BE2C (cell line): ENCODE measurements around the gene KRT38.

Experiments used
- DNase-seq: peaks from one replicate; pipeline ENCODE4 v3.0.0-alpha.2; 2020
- H3K27me3 ChIP-seq: fragments of 250-450 bp; sonication (Bioruptor Pico); 2 replicates; pipeline ENCODE4 v1.5.1; 2020; ENCODE audit warnings: mild to moderate bottlenecking
- H3K36me3 ChIP-seq: fragments of 250-450 bp; sonication (Bioruptor Pico); 2 replicates; pipeline ENCODE4 v1.5.1; 2020; ENCODE audit warnings: mild to moderate bottlenecking
- H3K4me1 ChIP-seq: fragments of 250-450 bp; sonication (Bioruptor Pico); 2 replicates; pipeline ENCODE4 v1.5.1; 2020
- H3K4me3 ChIP-seq: 2 replicates; pipeline ENCODE4 v1.5.1; 2011; ENCODE audit warnings: low read depth, low read length
- H3K9me3 ChIP-seq: fragments of 250-450 bp; sonication (Bioruptor Pico); 2 replicates; pipeline ENCODE4 v1.5.1; 2020
- TF ChIP-seq, protein P1 (sequence below): IDR thresholded peaks from 2 replicates; pipeline ENCODE4 v1.5.1; 2012; ENCODE audit warnings: mild to moderate bottlenecking, low read depth, low read length

KRT38 gene

DNA sequence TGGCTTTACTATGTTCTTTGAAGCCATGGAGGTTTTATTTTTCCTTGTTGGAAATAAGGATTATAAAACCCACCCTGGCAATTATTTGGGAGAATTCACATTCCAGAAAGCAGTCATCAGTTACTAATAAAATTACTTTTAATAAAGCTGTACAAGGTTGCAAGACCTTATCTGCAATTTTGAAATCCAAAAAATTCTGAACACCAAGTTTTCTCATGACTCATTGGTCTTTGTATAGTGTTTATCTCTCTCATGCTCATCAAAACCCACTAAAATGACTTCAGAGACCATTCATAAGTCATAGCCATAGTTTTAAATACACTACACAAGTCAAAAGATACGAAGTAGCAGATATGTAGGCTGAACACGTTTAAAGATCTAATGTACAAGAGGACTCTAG, 6.0 kb upstream of the KRT38 start:
- H3K36me3 ChIP-seq: no peaks in the 10 kb centered on the region
- TF ChIP-seq, protein P1, sequence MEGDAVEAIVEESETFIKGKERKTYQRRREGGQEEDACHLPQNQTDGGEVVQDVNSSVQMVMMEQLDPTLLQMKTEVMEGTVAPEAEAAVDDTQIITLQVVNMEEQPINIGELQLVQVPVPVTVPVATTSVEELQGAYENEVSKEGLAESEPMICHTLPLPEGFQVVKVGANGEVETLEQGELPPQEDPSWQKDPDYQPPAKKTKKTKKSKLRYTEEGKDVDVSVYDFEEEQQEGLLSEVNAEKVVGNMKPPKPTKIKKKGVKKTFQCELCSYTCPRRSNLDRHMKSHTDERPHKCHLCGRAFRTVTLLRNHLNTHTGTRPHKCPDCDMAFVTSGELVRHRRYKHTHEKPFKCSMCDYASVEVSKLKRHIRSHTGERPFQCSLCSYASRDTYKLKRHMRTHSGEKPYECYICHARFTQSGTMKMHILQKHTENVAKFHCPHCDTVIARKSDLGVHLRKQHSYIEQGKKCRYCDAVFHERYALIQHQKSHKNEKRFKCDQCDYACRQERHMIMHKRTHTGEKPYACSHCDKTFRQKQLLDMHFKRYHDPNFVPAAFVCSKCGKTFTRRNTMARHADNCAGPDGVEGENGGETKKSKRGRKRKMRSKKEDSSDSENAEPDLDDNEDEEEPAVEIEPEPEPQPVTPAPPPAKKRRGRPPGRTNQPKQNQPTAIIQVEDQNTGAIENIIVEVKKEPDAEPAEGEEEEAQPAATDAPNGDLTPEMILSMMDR: no peak
- H3K4me3 ChIP-seq: no peak overlapping the region
- DNase-seq: no peak
- peaks cover 4% of the 10 kb centered on the region; the same call in 1 of the 2 replicates for H3K27me3 ChIP-seq
- H3K9me3 ChIP-seq: peaks cover 3% of the 10 kb centered on the region; the same call in 1 of the 2 replicates
- no peaks in the 10 kb centered on the region for H3K4me1 ChIP-seq

DNA sequence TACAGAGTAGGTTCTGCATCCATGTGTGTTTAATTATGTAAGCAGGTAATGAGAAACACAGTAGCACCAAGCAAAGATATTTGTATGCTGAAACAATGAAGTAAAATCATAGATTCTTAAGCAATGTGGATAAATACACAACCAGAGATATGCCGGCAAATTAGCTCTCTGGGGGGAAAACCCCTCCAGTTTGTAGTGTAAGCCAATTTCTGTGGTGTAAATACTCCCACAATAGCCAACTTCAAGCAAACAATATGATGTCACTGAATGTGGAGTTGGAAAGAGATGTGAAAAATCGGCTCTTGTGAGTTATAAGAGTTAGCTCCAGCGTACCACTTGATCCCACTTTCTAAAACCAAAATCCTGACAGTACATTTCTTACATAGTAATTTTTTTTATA, 3.9 kb upstream of the KRT38 start:
- H3K9me3 ChIP-seq: no peaks in the 10 kb centered on the region
- H3K27me3 ChIP-seq: peaks cover 4% of the 10 kb centered on the region; the same call in 1 of the 2 replicates
- no peaks in the 10 kb centered on the region for H3K36me3 ChIP-seq
- no peaks in the 10 kb centered on the region for H3K4me1 ChIP-seq
- no peak for DNase-seq
- TF ChIP-seq, protein P1: no peak
- no peak overlapping the region for H3K4me3 ChIP-seq

DNA sequence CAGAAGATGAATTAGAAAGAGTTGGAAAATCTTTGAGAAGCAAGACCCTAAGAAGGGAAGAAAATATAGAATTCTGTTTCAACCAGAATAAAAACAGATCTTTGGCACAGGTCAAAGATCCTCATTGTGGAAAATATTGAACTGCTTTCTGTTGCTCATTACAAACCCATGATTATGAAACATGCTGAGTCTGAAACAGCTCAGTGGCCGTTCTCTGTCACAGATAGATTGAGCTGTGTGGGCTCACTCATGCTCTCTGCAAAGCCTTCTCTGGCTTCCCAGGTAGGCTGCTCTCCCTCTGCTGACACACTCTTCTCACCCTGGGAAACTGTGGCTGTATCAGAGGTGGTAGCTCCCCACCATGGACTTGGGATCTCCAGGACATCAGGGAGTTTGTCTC, 3.4 kb upstream of the KRT38 start:
- Histone ChIP-seq H3K36me3 (no peaks in the 10 kb centered on the region), H3K4me1 (no peaks in the 10 kb centered on the region), H3K27me3 (peaks cover 4% of the 10 kb centered on the region; the same call in 1 of the 2 replicates), H3K4me3 (no peak overlapping the region), H3K9me3 (no peaks in the 10 kb centered on the region)
- TF ChIP-seq, protein P1: no peak
- no peak for DNase-seq

DNA sequence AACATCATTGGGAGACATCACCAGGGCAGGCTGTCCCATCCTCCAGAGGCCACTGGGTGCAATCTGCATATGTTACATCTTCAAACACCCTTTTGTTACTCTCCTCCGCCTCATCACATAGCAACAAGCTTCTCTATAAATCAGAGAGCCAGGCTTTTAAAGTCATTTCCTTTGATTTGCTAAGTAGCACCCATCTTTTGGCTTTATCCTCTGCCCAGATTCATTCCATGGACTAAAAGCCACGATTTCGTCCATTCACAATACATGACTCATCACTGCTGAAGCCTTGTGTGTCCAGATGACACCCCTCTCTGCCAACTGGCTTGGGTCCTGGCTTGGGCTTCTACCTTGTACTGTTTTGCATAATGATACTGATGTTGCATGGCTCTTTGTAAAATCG, 2.0 kb upstream of the KRT38 start:
- H3K4me3 ChIP-seq: no peak overlapping the region
- no peak for DNase-seq
- TF ChIP-seq, protein P1: no peak
- no peaks in the 10 kb centered on the region for H3K4me1 ChIP-seq
- H3K9me3 ChIP-seq: no peaks in the 10 kb centered on the region
- peaks cover 4% of the 10 kb centered on the region; the same call in 1 of the 2 replicates for H3K27me3 ChIP-seq
- H3K36me3 ChIP-seq: no peaks in the 10 kb centered on the region

DNA sequence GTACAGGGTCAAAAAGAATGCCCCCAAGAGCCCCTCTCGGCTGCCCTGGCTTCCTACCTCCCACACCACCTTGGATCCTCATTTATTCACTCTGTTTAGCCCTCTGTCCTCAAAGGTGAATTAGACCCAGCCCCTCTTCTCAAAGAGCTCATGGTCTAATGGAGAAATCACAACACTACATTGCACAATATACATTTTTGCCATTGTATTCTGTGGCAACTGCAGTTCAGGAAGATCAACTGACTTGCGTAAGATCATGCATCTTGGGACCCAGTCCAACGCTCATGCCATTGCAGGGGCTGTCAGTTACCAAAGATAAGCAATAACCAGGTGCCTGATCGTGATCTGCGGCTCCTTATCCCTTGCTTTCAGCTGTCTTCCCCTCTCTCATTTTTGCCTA, 1.4 kb downstream of the KRT38 start:
- Histone ChIP-seq H3K27me3 (peaks cover 4% of the 10 kb centered on the region; the same call in 1 of the 2 replicates), H3K4me3 (no peak overlapping the region), H3K4me1 (no peaks in the 10 kb centered on the region), H3K9me3 (no peaks in the 10 kb centered on the region), H3K36me3 (no peaks in the 10 kb centered on the region)
- DNase-seq: no peak
- TF ChIP-seq, protein P1: no peak

DNA sequence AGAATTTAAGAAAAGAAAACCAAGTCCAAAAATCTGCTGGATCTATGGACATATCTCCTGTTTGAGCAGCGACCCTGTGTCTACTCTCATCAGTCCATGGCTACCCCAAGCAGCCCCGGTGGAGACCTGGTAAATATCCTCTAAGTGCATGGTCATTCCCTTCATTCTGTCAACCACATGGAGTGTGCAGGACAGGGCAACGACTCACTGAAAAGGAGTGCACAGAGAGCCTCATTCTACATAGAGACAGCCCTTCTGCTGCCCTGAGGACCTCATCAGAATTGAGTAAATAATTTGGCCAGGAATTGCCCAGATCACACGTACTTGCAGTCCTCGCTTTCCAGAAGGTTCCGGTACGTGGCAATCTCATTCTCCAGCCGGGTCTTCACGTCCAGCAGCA, 3.0 kb downstream of the KRT38 start:
- Histone ChIP-seq H3K4me3 (no peak overlapping the region), H3K9me3 (no peaks in the 10 kb centered on the region), H3K4me1 (no peaks in the 10 kb centered on the region), H3K36me3 (no peaks in the 10 kb centered on the region), H3K27me3 (peaks cover 4% of the 10 kb centered on the region; the same call in 1 of the 2 replicates)
- no peak for DNase-seq
- TF ChIP-seq, protein P1: no peak
